Neural cell (in vitro differentiated cells): ENCODE results near the gene FBXO48. TPM values are rescaled to one million over a fixed set of nuclear protein-coding genes. Genes with fewer than 3 reads are reported as not detected.

ENCODE experiments used
- H2AFZ ChIP-seq: fragments of 200-600, 300-800 bp; sonication (generic), shearing (Covaris generic); 2 replicates; pipeline ENCODE4 v1.6.0; 2014; ENCODE audit warnings: low read depth, mild to moderate bottlenecking, antibody characterized with exemption, low read length, moderate library complexity
- H3F3A ChIP-seq: fragments of 200-600 bp; shearing (Covaris generic); 2 replicates; pipeline ENCODE4 v1.6.1; 2016; ENCODE audit warnings: mild to moderate bottlenecking, moderate library complexity, mixed read lengths, antibody characterized with exemption, low read length; ENCODE audit not compliant: insufficient read depth, poor library complexity, severe bottlenecking
- H3K27ac ChIP-seq: fragments of 200-600, 300-800 bp; sonication (generic), shearing (Covaris generic); 2 replicates; pipeline ENCODE4 v1.5.1; 2014; ENCODE audit warnings: mild to moderate bottlenecking, low read length, moderate library complexity
- H3K27me3 ChIP-seq: fragments of 300-800, 200-600 bp; sonication (generic), shearing (Covaris generic); 2 replicates; pipeline ENCODE4 v1.6.0; 2014; ENCODE audit warnings: mild to moderate bottlenecking, low read depth, low read length, moderate library complexity; ENCODE audit not compliant: insufficient read depth
- H3K36me3 ChIP-seq: fragments of 300-800, 200-600 bp; sonication (generic), shearing (Covaris generic); 2 replicates; pipeline ENCODE4 v1.5.1; 2014; ENCODE audit warnings: mild to moderate bottlenecking, antibody characterized with exemption, low read length, moderate library complexity; ENCODE audit not compliant: insufficient read depth
- H3K4me2 ChIP-seq: fragments of 300-800, 200-600 bp; sonication (generic), shearing (Covaris generic); 2 replicates; pipeline ENCODE4 v1.6.0; 2014; ENCODE audit warnings: mild to moderate bottlenecking, low read length
- H3K4me3 ChIP-seq: fragments of 300-800, 200-600 bp; sonication (generic), shearing (Covaris generic); 2 replicates; pipeline ENCODE4 v1.5.1; 2014; ENCODE audit warnings: mild to moderate bottlenecking, low read length, moderate library complexity
- H3K79me2 ChIP-seq: fragments of 200-600 bp; shearing (Covaris generic); replicated peaks from 2 replicates; pipeline ENCODE4 v1.6.0; 2014; ENCODE audit warnings: mild to moderate bottlenecking, low read length, moderate library complexity; ENCODE audit not compliant: insufficient read depth
- H3K9ac ChIP-seq: fragments of 300-800, 200-600 bp; sonication (generic), shearing (Covaris generic); 2 replicates; pipeline ENCODE4 v1.6.1; 2016; ENCODE audit warnings: mild to moderate bottlenecking, low read length, mixed read lengths
- H3K9me2 ChIP-seq: fragments of 200-600 bp; shearing (Covaris generic); 2 replicates; pipeline ENCODE4 v1.6.1; 2016; ENCODE audit warnings: mild to moderate bottlenecking, low read length, mixed read lengths; ENCODE audit not compliant: insufficient read depth
- H3K9me3 ChIP-seq: fragments of 200-600, 300-800 bp; sonication (generic), shearing (Covaris generic); 2 replicates; pipeline ENCODE4 v1.6.1; 2016; ENCODE audit warnings: mild to moderate bottlenecking, mixed run types, low read length, moderate library complexity, mixed read lengths
- H4K20me1 ChIP-seq: fragments of 200-600 bp; shearing (Covaris generic); 2 replicates; pipeline ENCODE4 v1.6.1; 2016; ENCODE audit warnings: mild to moderate bottlenecking, mixed run types; ENCODE audit not compliant: insufficient read depth
- CTCF ChIP-seq: fragments of 450-650 bp; IDR thresholded peaks from 2 replicates; pipeline ENCODE4 v1.5.1; 2014; ENCODE audit warnings: antibody characterized with exemption, mild to moderate bottlenecking, moderate library complexity; ENCODE audit not compliant: poor library complexity, severe bottlenecking
- EP300 ChIP-seq: fragments of 450-650 bp; conservative IDR thresholded peaks from 2 replicates; pipeline ENCODE4 v1.6.1; 2014; ENCODE audit warnings: antibody characterized with exemption, mild to moderate bottlenecking, moderate library complexity; ENCODE audit not compliant: poor library complexity, severe bottlenecking
- EZH2 ChIP-seq: fragments of 200-600, 300-800 bp; shearing (Covaris generic), sonication (generic); IDR thresholded peaks from 2 replicates; pipeline ENCODE4 v1.6.1; 2014; ENCODE audit warnings: antibody characterized with exemption, low read length, borderline replicate concordance, mild to moderate bottlenecking; ENCODE audit not compliant: insufficient read depth, poor library complexity, severe bottlenecking
- MXI1 ChIP-seq: fragments of 450-650 bp; conservative IDR thresholded peaks from 2 replicates; pipeline ENCODE4 v1.6.1; 2014; ENCODE audit warnings: antibody characterized with exemption, mild to moderate bottlenecking; ENCODE audit not compliant: poor library complexity, severe bottlenecking
- POLR2AphosphoS5 ChIP-seq: IDR thresholded peaks from 2 replicates; pipeline ENCODE4 v1.6.1; 2012
- RAD21 ChIP-seq: fragments of 450-650 bp; conservative IDR thresholded peaks from 2 replicates; pipeline ENCODE4 v1.6.1; 2014; ENCODE audit warnings: antibody characterized with exemption, mild to moderate bottlenecking, moderate library complexity
- REST ChIP-seq: IDR thresholded peaks from 2 replicates; pipeline ENCODE4 v1.6.1; 2012; ENCODE audit warnings: borderline replicate concordance
- SMC3 ChIP-seq: fragments of 450-650 bp; conservative IDR thresholded peaks from 2 replicates; pipeline ENCODE4 v1.6.1; 2014; ENCODE audit warnings: antibody characterized with exemption, mild to moderate bottlenecking, moderate library complexity; ENCODE audit not compliant: poor library complexity
- TAF1 ChIP-seq: IDR thresholded peaks from 2 replicates; pipeline ENCODE4 v1.6.1; 2012; ENCODE audit warnings: low read depth
- polyA plus RNA-seq: library from polyadenylated mRNA; depleted of rRNA; stranded (reverse); fragments of >200 nt; gene quantifications from 2 replicates; pipeline ENCODE4 v1.2.3, GENCODE V29; 2014

The FBXO48 gene
- polyA plus RNA-seq, 1 donor from 2014 or later = 0.45 TPM

GRCh38 chr2:68434981-68435380 is 32.1 kb downstream of the FBXO48 start (continued):
- TF ChIP-seq CTCF (no peak), TAF1 (no peak)

GRCh38 chr2:68432696-68433658 is 34.1 kb downstream of the FBXO48 start:
- Histone ChIP-seq H3K9ac (no peak overlapping the region), H3K36me3 (no peaks in the 10 kb centered on the region), H3K79me2 (no peaks in the 10 kb centered on the region), H3F3A (no peaks in the 10 kb centered on the region), H3K27ac (no peak overlapping the region), H2AFZ (no peak overlapping the region), H3K4me2 (no peak overlapping the region), H3K9me3 (no peaks in the 10 kb centered on the region), H3K4me3 (no peak overlapping the region), H4K20me1 (no peaks in the 10 kb centered on the region), H3K27me3 (no peaks in the 10 kb centered on the region), H3K9me2 (no peaks in the 10 kb centered on the region)
- no peak for TF ChIP-seq SMC3
- no peak for TF ChIP-seq EP300
- no peak for TF ChIP-seq CTCF
- no peak for TF ChIP-seq RAD21
- no peak for TF ChIP-seq EZH2

- Histone ChIP-seq H2AFZ (no peak overlapping the region), H3K4me3 (no peak overlapping the region), H3K27me3 (no peaks in the 10 kb centered on the region), H3K36me3 (no peaks in the 10 kb centered on the region), H4K20me1 (no peaks in the 10 kb centered on the region), H3K4me2 (no peak overlapping the region), H3K9me2 (no peaks in the 10 kb centered on the region), H3F3A (no peaks in the 10 kb centered on the region), H3K9me3 (no peaks in the 10 kb centered on the region), H3K79me2 (no peaks in the 10 kb centered on the region), H3K27ac (no peak overlapping the region), H3K9ac (no peak overlapping the region)
- TF ChIP-seq RAD21 (no peak), TAF1 (no peak), REST (no peak), EP300 (no peak), POLR2AphosphoS5 (no peak), MXI1 (no peak), SMC3 (no peak), EZH2 (no peak), CTCF (no peak)
These were observed 35.6 kb downstream of the FBXO48 start for GRCh38 chr2:68431316-68431972.
